Glomerular visceral epithelial cell (primary cell): ENCODE data around the gene TCF4.

Experiments used
- DNase-seq: peaks from one replicate; pipeline ENCODE4 v3.0.0-alpha.2; 2016; ENCODE audit errors: extremely low spot score

TCF4 gene

GRCh38 chr18:55384551-55385275 lies 203.3 kb downstream of the TCF4 start:
- DNase-seq = peak; percentile 16

DNA sequence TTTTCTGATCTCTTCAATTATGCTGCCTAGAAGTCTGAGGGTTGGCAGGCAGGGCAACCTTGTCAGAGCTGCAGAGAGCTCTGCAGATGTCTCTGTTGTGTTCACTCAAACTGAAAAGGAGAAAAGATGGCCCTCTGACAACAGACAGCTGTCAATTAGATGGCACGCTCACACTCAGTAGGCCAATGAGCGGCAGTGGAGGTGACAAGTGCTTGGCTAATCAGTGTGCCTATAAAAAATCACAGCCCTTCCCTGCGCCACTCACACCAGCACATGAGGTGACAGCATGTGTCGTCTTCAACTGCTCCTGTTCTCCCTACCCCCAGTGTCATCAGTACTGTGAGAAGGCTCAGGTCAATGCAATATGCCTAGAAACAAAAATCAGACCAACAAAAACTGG lies 203.9 kb downstream of the TCF4 start:
- DNase-seq = no peak

- DNase-seq = no peak
These were observed 205.7 kb downstream of the TCF4 start for GRCh38 chr18:55382277-55382805.

DNA sequence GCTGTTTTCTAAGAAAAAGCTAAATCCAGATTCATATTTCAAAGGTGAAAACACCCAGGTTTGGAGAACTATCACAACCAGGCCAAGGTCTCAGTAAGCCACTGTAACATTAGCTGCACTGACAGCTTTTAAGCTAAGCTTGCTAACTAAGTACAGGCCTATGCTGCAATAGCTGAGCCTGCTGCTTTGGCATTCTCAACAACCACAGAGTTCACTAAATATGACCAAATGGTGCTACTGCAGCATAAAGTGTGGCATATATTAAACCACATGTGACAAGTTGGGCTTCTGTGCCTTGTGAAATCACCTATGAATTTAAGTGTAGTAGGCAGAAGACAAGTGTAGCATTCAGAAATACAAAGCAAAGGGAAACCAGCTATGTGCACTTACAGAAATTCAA lies 206.7 kb downstream of the TCF4 start:
- DNase-seq = no peak

DNA sequence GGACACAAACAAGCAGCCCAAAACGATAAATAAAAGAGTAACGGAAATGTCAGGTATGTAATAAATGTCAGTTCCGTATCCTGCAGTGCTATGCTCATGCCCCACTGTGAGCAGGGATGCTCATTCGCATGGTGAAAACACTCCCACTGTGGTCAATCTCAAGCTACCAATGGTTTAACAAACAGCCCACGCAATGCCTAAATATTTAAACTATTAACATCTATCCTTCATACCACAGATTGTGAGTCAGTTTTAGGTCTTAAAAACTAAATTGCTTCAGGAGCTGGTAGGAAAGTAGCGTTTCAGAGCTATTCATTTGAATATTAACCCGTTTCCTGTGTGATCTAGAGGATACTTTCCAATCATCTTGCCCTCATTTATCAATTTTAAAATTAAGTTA lies 207.4 kb downstream of the TCF4 start:
- no peak for DNase-seq

DNA sequence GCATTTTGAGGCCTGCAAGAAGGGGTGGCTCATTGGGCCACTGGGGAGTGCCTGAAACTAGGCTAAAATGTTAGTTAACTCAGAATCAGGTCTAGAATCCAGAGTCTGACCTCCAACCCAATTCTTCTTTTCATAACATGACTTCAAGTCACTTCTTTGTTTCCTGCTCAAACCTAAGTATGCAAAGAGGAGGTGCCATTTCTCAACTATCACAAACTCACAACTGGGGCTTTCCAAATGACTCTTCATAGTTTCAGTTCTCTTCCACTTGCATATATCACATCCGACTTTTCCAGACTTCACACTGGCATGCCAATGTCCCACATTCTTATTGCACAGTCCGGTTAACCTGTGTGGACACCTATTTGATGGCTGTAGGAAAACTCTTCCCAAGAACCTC lies 211.6 kb downstream of the TCF4 start:
- no peak for DNase-seq

GRCh38 chr18:55375930-55376329 lies 212.1 kb downstream of the TCF4 start:
- no peak for DNase-seq

DNA sequence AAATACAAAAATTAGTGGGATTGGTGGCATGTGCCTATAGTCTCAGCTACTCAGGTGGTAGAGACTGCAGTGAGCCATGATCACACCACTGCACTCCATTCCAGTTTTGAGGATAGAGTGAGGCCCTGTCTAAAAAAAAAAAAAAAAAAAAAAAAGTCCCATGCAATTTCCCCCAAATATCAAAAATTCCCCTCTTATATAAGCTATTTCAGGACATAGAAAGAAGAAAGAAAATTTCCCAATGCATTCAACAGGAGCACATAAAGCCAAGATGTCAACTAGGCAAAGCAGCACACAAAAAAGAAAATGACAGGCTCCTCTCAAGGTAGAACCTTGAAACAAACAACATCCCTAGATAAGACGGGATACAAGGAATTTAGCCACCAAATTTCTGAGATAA lies 213.3 kb downstream of the TCF4 start:
- DNase-seq = no peak

GRCh38 chr18:55372209-55372608 lies 215.8 kb downstream of the TCF4 start:
- no peak for DNase-seq

- DNase-seq = no peak
These were observed 217.1 kb downstream of the TCF4 start for GRCh38 chr18:55370936-55371335.

DNA sequence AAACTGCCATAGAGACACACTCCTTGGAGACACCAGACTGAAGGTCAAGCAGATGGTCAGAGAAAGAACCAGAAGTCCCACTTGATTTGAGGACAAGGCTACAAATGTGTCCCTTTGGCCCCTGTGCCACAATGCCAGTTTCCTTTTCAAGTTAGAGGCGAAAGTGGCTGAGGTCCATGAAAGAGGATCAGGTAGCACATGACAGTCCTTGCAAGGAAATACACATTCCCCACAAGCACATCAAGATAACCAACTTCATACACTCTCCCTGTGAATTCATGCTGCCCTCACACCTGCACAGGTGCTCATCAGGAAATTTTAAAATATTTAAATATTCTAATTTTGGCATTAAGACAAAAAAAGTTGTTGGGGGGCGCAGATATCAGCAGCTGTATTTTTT lies 218.6 kb downstream of the TCF4 start:
- DNase-seq = no peak

DNA sequence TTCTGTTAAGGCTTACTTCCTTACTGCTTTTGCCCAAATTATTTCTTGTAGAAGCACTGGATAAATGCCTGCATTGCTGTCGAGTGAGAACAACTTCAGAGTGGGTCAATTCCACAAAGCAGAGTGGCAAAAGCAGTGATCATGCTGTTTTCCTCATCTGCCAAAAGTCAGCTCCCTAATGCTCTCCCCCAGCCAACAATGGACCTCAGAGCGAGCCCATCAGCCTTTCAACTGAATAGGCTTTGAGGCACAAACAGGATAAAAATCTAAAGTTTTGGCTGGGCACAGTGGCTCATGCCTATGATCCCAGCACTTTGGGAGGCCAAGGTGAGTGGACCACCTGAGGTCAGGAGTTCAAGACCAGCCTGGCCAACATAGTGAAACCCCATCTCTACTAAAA lies 222.7 kb downstream of the TCF4 start:
- DNase-seq = no peak

- no peak for DNase-seq
These were observed 225.7 kb downstream of the TCF4 start for GRCh38 chr18:55362303-55362702.

- no peak for DNase-seq
These were observed 226.3 kb downstream of the TCF4 start for GRCh38 chr18:55361492-55362250.

DNA sequence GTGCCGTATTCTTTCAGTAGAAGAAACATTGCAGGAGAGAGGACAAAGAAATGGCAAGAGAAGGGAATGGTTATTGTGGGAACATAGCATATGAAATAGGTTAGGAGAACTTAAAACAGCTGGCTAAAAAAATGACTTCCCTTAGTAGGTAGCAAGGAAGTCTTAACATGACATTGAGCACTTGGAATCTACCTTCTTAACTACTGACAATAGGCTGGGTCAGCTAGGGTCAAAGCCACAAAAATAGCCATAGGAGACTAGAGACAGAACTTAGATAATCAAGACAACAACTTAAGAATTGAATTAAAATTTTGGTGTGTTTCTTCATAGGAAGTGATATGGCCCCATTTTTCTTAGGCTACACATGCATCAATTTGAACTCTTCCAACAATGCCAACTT lies 227.9 kb downstream of the TCF4 start:
- DNase-seq = no peak

- no peak for DNase-seq
These were observed 231.2 kb downstream of the TCF4 start for GRCh38 chr18:55356815-55357214.

GRCh38 chr18:55355223-55355622 lies 232.8 kb downstream of the TCF4 start:
- no peak for DNase-seq

DNA sequence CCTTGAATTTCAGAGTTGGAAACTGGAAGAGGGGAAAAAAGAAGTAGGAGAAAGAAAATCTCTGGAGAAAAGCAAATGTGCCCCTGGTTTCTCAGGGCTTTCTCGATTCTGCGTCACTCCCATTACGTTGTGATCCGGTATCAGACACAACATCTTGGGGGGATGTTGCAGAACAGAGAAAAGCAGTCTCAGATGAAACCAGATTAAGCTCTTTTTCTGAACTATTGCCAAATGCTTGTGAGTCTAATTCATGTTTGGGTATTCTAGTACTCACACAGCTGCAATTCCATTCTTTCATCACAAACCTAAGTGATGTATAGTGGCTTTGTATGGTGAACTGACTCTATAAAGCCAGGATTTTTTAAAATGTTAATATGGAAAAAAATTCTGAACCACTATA lies 233.2 kb downstream of the TCF4 start:
- DNase-seq = no peak

DNA sequence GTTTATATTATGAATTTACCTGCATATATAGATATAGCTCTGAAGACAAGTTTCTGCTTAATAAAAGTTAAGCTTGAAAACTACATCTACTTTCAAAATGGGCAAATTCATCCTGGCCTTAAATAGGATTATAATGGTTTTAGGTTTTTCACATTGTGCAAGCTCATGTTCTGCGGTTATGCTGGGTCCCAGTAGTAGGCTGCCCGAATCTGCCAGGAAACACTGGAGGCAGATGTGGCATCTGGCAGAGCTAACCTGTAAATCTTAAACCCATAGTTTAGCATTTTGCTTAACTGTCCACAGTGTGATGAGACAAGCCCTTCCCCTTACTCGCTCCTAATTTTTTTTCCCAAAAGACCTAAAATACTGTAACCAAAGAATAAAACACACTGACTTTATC lies 234.2 kb downstream of the TCF4 start:
- DNase-seq = no peak

- DNase-seq = no peak
These were observed 234.6 kb downstream of the TCF4 start for GRCh38 chr18:55353391-55353790.

DNA sequence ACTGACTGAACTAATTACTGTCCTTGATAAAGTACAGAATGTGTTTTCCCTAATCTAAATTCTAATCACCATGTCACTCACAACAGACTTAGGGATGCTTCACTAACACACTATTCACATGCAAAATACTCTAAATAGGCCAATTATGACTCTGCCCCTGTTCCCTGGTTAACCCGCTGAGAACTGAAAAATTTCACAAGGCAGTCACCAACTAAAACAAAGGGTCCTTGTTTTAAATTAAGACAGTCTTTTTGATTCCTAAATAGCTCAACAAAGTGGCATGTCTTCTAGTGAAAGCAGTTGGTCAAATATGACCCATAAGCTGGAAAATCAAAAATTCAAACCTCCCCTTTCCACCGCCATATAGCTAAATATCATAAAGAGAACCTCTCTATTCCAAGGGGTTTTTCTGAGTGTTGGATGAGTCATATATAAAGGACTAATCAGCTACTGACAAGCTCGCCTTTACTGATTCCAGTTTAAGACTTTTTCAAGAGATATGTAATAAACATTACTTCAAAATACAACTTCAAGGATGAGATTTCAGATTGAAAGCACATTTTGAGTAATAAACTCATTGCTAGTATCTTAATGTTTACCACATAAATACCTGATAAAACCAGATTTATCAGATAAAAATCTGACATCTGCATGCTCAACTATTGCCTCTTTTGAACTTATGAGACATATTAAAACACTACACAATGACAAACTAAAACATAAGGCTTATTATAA lies 235.8 kb downstream of the TCF4 start:
- DNase-seq = no peak

GRCh38 chr18:55351241-55351691 lies 236.7 kb downstream of the TCF4 start:
- peak; percentile 4 for DNase-seq
